GM18502 (cell line): ENCODE results near the gene CNTN4.
A peak's percentile ranks its signal among the peaks of the same experiment; 100 is the strongest.

Experiments
- ATAC-seq: cut with Tn5 transposase; IDR thresholded peaks from one replicate; pipeline ENCODE4 v1.9.1; 2021; ENCODE audit warnings: mild to moderate bottlenecking; ENCODE audit not compliant: unreplicated experiment, poor library complexity

Gene CNTN4

DNA sequence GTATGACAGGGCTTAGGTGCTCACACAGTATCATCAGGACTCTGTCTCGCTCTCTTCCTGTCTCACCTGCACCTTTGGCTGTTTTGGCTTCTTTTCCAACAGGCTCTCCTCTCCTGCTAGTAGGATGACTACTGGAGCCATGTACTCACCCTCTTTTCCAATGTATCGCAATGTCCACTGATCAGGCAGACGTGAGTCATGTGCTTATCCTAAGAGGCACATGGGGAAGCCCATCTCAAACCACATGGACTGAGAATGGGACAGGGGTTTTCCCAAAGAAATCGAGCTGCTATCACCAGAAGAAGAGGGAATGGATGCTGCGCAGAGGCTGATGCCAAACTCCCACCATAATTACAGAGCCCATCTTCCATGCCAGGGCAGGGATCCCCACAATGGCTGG, 830.9 kb downstream of the CNTN4 start:
- no peak for ATAC-seq

GRCh38 chr3:2931265-2931664, 832.6 kb downstream of the CNTN4 start:
- peak; percentile 64 for ATAC-seq

GRCh38 chr3:2934541-2934940, 835.9 kb downstream of the CNTN4 start:
- no peak for ATAC-seq

DNA sequence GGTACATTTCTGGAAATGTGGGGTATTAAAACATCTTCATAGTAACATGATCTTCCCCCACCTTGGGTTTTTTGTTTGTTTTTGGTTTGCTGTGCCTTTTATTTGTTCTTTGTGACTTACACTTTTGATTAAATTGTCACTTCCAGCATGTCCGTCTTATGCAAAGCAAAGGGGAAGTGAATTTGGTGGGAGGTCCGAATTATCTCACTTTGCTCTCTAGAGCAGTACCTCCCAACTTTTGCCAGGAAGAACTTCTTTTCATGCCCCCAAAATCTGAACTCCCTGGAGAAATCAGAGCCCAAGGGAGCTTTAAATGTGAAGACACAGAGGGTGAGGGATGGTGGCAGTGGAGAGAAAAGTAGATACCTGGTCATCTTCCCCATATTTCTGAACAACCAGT, 838.4 kb downstream of the CNTN4 start:
- no peak for ATAC-seq

GRCh38 chr3:2937592-2937991, 838.9 kb downstream of the CNTN4 start:
- no peak for ATAC-seq

- no peak for ATAC-seq
Observed at GRCh38 chr3:2938711-2939110, 840.0 kb downstream of the CNTN4 start.

DNA sequence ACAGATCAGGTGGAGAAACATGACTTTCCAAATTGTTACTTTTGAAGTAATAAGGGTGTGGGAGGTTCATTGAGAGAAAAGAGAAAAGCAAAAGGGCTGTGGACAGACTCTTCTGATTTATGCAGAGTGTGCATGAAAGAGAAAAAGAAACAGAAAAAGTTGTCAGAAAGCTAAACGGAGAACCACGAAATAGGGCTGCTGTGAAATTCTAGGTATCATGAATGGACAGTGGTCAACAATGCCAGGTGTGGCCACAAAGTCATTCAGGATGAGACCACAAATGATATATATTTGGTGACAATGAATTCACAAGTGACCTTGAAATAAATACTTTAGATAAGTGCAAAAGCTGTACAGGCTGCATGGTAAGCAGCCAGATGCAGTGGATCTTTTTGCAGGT, 841.4 kb downstream of the CNTN4 start:
- ATAC-seq, result no peak

DNA sequence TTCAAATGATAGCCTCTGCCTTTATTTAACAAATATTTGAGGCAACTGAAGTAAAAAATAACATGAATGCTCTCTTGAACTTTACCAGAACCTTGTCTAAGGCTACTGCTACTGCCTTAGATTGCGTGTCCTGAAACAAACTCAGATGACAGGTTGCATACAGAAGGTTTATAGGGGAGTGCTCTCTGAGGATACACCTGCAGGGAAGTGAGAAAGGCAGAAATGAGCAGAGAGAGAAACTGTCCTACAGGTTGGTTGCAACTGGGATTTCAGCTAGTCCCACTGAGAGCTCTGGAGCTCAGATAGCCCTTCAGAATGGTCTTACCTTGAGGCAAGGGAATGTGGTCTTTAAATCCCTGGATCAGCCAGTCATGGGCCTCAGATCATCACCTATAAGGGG, 846.0 kb downstream of the CNTN4 start:
- ATAC-seq, result peak; percentile 91

- ATAC-seq, result no peak
Observed at GRCh38 chr3:2945121-2945520, 846.5 kb downstream of the CNTN4 start.

- no peak for ATAC-seq
Observed at GRCh38 chr3:2947536-2947935, 848.9 kb downstream of the CNTN4 start.

DNA sequence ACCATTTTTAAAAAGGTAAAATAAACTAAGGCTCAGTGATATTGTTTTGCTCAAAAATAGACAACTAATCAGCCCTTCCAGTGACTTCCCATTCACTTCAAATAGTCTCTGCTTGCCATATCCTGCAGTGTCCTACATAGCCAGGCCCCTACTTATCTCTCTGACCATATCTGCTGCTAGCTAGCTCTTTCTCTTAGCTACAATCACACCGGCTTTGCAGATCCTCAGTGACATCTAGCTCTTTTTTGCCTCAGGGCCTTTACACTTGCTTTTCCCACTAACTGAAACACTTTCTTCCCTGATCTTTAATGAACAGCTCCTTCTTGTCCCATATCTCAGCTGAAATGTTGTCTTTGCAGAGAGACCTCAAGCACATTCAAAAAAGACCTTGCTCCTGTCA, 850.2 kb downstream of the CNTN4 start:
- no peak for ATAC-seq

- no peak for ATAC-seq
Observed at GRCh38 chr3:2950159-2950558, 851.5 kb downstream of the CNTN4 start.

- no peak for ATAC-seq
Observed at GRCh38 chr3:2957115-2957514, 858.4 kb downstream of the CNTN4 start.

GRCh38 chr3:2958551-2958950, 859.9 kb downstream of the CNTN4 start:
- no peak for ATAC-seq

DNA sequence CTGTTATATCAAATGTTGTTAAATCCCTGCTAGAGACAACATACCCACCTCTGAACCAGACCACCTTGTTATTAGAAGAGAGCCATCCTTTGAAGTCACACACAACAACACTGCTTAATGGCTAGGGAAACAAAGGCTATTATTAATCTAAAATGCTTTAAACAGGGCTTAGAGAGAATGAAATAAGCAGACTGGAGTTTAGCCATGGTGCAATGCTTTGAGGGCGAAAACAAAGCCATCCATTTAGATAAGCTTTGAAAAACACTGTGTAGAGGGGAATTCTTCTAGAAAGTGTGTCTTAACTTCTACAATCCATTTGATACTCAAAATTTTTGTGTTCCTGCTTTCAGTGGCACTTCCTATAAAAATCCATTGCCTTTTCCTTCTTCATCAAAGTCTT, 862.9 kb downstream of the CNTN4 start:
- no peak for ATAC-seq

- ATAC-seq, result no peak
Observed at GRCh38 chr3:2967871-2968270, 869.2 kb downstream of the CNTN4 start.

- peak; percentile 73 for ATAC-seq
Observed at GRCh38 chr3:2968475-2968874, 869.8 kb downstream of the CNTN4 start.

DNA sequence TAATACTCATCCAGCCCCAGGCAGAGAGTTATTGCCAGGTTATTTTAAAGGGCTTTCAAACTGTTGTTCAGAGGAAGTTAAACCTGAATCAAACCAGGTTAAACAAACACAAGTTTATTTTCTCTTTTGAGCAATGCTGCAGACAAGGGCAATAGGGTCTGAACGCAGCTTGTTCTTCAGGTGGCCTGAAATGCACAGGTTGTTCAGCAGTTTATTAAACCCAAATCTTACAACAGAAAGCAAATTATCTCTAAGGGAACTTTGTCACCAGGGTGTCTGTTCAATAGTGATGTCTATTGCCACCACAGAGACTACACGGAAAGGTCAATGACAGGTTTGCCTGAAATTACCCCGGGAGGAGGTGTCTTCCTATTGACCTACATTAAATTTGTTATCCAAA, 877.5 kb downstream of the CNTN4 start:
- ATAC-seq, result no peak

DNA sequence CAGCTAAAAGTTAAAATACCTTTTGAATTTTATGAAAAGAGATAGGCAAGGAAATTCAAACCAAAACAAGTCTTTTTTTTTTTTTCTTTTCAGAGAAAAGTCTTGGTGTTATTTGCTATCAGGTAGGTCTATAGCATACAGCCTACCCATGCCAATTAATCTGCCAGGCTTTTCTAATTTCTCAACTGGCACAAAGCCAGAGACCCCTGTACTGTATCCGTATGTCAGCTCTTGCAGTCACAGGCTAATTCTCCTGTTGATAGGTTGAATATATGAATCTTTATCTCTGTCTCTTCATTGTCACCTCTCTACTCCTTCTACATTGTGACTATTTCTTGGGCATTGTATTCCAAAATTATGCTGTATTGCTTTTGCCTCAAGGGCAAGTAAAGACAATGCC, 878.1 kb downstream of the CNTN4 start:
- ATAC-seq, result no peak

DNA sequence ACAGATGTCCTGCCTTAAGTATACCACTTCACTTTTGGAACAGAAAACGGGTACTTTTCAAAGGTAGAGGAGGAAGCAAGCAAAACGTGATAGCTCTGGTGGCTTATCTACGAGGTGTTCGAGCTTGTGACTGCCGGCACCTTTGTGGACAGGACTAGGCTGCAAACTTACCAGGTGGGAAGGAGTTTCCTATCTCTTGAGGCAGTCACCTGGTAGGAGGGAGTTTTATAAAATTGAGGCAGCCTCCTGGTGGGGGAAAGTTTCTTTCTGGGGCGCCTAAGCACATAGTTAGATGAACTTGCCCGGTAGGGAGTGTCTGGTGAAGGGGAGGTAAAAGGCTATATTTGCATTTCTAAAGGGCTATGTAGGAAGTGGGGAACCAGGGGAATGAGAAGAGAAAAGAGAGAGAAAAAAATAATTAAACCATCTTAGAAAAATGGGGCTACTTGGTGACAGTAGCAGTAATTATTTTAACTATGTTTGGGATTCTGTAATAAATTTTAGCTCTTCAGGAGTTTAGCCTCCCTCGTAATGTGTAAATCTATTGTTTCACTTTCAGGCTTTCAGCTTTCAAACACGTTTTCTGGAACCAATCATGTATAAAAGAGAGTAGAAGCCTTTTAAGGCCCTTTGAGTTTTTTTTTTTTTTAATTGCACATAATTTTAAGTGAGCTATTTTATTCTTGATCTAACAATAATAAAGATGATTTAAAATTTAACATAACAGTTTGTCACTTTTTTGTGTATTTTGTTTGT, 880.5 kb downstream of the CNTN4 start:
- ATAC-seq, result no peak

DNA sequence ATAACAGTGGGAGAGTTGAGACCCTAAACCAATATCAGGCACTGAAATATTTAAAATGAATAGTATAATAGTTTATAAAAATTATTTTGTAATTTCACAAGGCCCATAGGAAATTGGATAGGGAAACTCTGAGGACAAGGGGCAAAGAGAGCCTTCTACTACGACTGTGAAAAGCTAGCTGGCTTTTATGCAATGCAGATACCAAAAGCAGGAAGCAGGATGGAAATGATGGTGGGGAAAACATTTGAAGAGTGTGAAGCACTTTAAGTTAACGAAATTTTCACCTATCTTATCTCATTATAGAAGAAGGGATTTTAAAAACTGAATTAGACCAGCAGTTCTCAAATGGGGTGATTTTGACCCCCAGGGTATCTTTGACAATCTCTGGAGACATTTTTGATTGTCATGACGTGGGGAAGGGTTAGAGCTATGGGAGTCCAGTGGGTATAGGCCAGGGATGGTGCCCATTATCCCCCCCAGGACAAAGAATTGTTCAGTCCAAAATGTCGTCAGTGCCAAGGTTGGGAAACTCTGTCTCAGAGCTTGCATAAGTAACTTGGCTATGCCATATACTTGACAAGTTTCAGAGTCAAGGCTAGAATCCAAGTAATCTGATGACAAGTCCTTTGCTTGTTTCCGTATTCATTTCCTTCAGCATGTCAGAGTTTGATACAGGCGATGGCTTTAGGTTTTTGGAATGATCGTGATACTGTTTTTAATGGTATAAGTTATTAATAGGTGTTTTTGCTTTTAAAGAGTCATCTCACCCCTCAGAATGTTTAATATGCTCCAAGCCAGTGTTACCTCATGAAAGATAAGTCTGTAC, 885.6 kb downstream of the CNTN4 start:
- ATAC-seq, result no peak

DNA sequence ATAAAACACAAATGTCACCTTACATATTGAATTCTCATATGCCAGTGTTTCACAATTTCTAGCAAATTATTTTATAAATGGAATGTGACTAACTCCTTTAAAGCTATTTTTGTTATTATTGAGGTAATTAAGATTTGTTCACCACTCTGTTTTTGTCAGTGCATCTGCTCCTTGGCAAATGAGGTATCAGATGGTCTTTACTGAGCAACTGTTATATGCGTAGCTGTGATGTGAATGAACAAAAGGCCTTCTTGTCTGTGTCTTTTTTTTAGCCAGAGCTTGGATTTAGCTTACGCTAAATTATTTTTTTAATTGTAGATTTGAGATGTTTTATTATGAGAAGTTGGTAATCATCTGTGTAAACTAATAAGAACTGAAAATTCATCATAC, 886.2 kb downstream of the CNTN4 start:
- no peak for ATAC-seq
